ENCODE data around the gene COQ8B.
"Not testable (repeated sequence)": the region's sequence is repeated elsewhere in the genome, so short reads cannot be mapped to it uniquely, and the experiment has no call there.

COQ8B gene

DNA sequence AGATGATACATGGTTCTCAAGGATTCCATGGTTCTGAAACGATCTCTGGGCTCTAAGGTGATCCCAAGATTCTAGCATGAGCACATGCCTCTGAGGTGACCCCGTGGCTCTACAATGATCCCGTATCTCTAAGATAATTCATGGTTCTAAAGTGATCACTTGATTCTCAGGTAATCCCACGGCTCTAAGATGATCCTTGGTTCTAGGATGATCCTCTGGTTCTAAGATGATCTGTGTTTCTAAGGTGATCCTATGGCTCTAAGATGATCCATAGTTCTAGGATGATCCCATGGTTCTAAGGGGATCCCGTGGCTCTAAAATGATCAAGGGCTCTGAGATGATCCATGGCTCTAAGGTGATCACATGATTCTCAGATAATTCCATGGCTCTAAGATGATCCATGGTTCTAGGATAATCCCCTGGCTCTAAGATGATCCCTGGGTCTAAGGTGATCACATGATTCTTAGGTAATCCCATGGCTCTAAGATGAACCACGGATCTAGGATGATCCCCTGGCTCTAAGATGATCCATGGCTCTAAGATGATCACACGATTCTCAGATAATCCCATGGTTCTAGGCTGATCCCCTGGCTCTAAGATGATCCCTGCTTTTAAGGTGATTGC, 47.6 kb downstream of the COQ8B start:
- H3K4me1 ChIP-seq: no peaks in the 10 kb centered on the region
- H3K4me3 ChIP-seq: no peak overlapping the region
- H3K27me3 ChIP-seq (ENCODE audit: low read depth): no peaks in the 10 kb centered on the region
- in situ Hi-C loops (cut with MboI; ENCODE audit: low sequenced_read_pairs): loop anchor here (10.0 to 25.0 kb wide), 3 partner anchors 156 to 476 kb away; no protein-coding TSS in a partner anchor
- H3K36me3 ChIP-seq (replicated peaks): peaks cover 52% of the 10 kb centered on the region
- no peaks in the 10 kb centered on the region for H3K9me3 ChIP-seq
- no peak for DNase-seq (ENCODE audit: low spot score in 2 of 2)

DNA sequence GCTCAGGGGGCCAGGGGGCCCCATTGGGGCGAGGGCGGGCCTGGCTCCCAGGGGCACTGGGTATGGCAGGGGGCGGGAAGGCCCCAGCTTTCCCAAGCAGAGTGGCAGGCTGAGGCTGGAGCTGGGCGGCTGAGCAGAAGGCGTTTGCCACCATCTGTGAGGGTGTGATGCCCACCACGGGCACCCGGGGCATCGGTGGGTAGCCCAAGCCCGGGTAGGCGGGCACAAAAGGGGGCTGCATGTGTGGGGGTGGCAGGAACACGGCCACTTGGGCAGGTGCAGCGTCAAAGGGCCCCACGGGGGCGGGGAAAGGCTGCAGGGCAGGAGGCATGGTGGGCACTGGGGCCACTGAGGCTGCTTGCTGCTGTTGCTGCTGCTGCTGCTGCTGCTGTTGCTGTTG, 49.1 kb downstream of the COQ8B start:
- no peak overlapping the region for H3K4me3 ChIP-seq
- in situ Hi-C loops (cut with MboI; ENCODE audit: low sequenced_read_pairs): loop anchor here (10.0 to 25.0 kb wide), 3 partner anchors 157 to 477 kb away; no protein-coding TSS in a partner anchor
- DNase-seq (ENCODE audit: low spot score in 2 of 2): no peak
- H3K27me3 ChIP-seq (ENCODE audit: low read depth): no peaks in the 10 kb centered on the region
- peaks cover 39% of the 10 kb centered on the region for H3K36me3 ChIP-seq (replicated peaks)
- H3K9me3 ChIP-seq: no peaks in the 10 kb centered on the region
- H3K4me1 ChIP-seq: peaks cover 7% of the 10 kb centered on the region; the same call in 1 of the 2 replicates

DNA sequence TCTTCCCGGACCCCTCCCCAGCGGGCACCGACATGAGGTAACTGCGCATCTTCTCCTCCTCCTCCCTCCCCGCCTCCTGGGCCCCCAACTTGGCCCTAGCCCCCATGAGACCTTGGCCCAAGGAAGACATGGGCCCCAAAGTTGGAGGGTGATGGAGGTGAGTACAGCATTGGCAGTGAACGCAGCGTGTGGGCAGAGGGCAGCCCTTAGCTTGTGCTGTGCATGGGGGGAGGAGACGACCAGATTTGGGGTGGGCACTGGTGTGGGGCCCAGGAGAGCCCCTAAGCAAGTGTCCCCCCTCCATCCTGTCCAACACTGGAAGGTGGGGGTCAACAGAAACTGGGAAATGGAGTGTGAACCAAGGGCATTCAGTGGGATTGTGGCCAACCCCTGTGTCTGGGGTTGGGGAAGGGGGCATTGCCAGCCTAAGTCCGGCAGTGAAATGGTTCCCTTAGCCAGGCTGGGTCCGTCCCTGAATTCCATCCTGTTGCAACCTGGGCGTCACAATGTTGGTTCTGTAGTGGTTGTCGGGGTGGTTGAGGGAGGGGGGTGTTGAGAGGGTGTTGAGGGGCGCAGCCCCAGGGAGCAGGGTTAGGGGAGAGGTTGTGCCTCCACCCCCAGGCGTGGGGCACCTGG, 49.8 kb downstream of the COQ8B start:
- no peaks in the 10 kb centered on the region for H3K27me3 ChIP-seq (ENCODE audit: low read depth)
- in situ Hi-C loops (cut with MboI; ENCODE audit: low sequenced_read_pairs): loop anchor here (10.0 to 25.0 kb wide), 3 partner anchors 158 to 478 kb away; no protein-coding TSS in a partner anchor
- H3K4me3 ChIP-seq: no peak overlapping the region
- DNase-seq (ENCODE audit: low spot score in 2 of 2): no peak
- H3K9me3 ChIP-seq: no peaks in the 10 kb centered on the region
- H3K4me1 ChIP-seq: peaks cover 7% of the 10 kb centered on the region; the same call in 1 of the 2 replicates
- H3K36me3 ChIP-seq (replicated peaks): peaks cover 32% of the 10 kb centered on the region

GRCh38 chr19:40663695-40664692, 52.7 kb downstream of the COQ8B start:
- in situ Hi-C loops (cut with MboI; ENCODE audit: low sequenced_read_pairs): loop anchor here (10.0 to 25.0 kb wide), 3 partner anchors 161 to 481 kb away; no protein-coding TSS in a partner anchor
- Histone ChIP-seq H3K4me3 (peak overlapping the region; percentile 41), H3K36me3 (replicated peaks) (peaks cover 14% of the 10 kb centered on the region), H3K27me3 (ENCODE audit: low read depth) (no peaks in the 10 kb centered on the region), H3K9me3 (no peaks in the 10 kb centered on the region), H3K4me1 (peaks cover 7% of the 10 kb centered on the region; the same call in 1 of the 2 replicates)
- DNase-seq (ENCODE audit: low spot score in 2 of 2): no peak

DNA sequence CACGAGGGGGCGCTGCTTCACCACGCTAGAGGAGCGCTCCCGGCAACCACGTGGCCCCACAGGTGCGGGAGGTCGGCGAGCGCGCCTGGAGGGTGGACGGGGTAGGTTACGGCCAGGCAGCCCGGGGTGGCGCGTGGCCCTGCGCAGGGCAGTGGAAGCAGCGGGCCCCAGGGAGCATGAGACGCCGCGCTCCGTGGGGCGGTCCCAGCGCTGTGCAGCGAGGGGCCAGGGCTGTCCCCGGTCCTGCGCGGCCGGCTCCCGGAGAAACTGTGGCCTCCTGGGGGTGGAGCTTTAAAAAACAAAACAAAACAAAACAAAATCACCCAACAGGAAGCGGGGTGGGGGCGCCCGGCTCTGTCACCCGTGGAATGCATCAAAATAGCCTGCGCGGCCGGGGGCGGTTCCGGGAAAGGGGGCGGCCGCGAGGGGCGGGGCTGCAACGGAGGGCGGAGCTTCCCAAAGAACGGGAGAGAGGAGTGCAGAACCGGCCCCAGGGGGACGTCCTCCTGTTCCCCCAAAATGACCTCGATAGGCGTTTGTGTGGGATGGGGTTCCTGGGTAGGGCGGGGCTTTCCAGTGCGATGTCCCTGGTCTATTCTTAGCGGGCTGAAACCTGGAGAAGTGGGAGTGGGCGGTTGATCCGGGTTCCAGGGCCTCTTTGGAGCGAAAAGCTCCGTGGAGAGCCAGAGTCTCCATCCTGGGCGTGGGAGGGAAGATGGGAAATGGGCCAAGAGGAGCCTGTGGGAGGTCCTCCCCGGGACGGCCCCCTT, 53.6 kb downstream of the COQ8B start:
- DNase-seq (ENCODE audit: low spot score in 2 of 2): peak; percentile 76 to 96
- in situ Hi-C loops (cut with MboI; ENCODE audit: low sequenced_read_pairs): loop anchor here (10.0 to 25.0 kb wide), 3 partner anchors 162 to 482 kb away; no protein-coding TSS in a partner anchor
- Histone ChIP-seq H3K4me3 (peak overlapping the region; percentile 41), H3K9me3 (no peaks in the 10 kb centered on the region), H3K4me1 (peaks cover 7% of the 10 kb centered on the region; the same call in 1 of the 2 replicates), H3K27me3 (ENCODE audit: low read depth) (no peaks in the 10 kb centered on the region), H3K36me3 (replicated peaks) (peaks cover 5% of the 10 kb centered on the region)

GRCh38 chr19:40661616-40662015, 55.1 kb downstream of the COQ8B start:
- Histone ChIP-seq H3K36me3 (replicated peaks) (no peaks in the 10 kb centered on the region), H3K27me3 (ENCODE audit: low read depth) (no peaks in the 10 kb centered on the region), H3K4me3 (no peak overlapping the region), H3K4me1 (peaks cover 7% of the 10 kb centered on the region; the same call in 1 of the 2 replicates), H3K9me3 (no peaks in the 10 kb centered on the region)
- peak; percentile 29 to 33 for DNase-seq (ENCODE audit: low spot score in 2 of 2)
- in situ Hi-C loops (cut with MboI; ENCODE audit: low sequenced_read_pairs): loop anchor here (10.0 to 25.0 kb wide), 3 partner anchors 163 to 483 kb away; no protein-coding TSS in a partner anchor

DNA sequence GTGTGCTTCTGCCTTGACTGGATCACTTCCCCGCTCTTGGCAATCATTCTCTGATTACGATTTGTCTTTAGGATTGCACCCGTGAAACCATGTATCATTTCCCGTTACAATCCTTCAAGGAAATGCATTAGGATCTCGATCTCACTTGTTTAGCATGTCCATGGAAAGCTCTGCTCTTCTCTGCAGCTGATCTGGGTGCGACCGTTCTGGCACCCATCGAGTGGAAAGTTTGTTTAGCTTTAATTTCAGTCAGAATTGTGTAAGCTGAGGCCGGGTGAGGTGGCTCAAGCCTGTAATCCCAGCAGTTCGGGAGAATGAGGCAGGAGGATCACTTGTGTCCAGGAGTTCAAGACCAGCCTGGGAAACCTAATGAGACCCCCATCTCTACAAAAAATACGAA, 57.1 kb downstream of the COQ8B start:
- in situ Hi-C loops (cut with MboI; ENCODE audit: low sequenced_read_pairs): loop anchor here (25.0 kb wide), 1 partner anchor 253 kb away; no protein-coding TSS in a partner anchor
- no peak overlapping the region for H3K4me3 ChIP-seq
- H3K9me3 ChIP-seq: no peaks in the 10 kb centered on the region
- H3K4me1 ChIP-seq: peaks cover 7% of the 10 kb centered on the region; the same call in 1 of the 2 replicates
- no peak for DNase-seq (ENCODE audit: low spot score in 2 of 2)
- no peaks in the 10 kb centered on the region for H3K36me3 ChIP-seq (replicated peaks)
- no peaks in the 10 kb centered on the region for H3K27me3 ChIP-seq (ENCODE audit: low read depth)

DNA sequence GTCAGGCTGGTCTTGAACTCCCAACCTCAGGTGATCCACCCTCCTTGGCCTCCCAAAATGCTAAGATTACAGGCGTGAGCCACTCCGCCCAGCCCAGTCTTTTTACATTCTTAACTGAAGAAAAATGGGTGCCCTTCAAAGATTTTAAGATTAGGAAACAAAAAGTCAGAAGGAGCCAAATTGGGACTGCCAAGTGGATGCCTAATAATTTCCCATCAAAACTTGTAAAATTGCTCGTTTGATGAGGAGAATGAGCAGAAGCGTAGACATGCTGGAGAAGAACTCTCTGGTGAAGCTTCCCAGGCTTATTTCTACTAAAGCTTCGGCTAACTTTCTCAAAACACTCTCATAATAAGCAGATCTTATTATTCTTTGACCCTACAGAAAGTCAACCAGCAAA, 57.6 kb downstream of the COQ8B start:
- DNase-seq (ENCODE audit: low spot score in 2 of 2): no peak
- no peaks in the 10 kb centered on the region for H3K9me3 ChIP-seq
- in situ Hi-C loops (cut with MboI; ENCODE audit: low sequenced_read_pairs): loop anchor here (25.0 kb wide), 1 partner anchor 253 kb away; no protein-coding TSS in a partner anchor
- H3K4me3 ChIP-seq: no peak overlapping the region
- H3K36me3 ChIP-seq (replicated peaks): no peaks in the 10 kb centered on the region
- H3K4me1 ChIP-seq: peaks cover 7% of the 10 kb centered on the region; the same call in 1 of the 2 replicates
- no peaks in the 10 kb centered on the region for H3K27me3 ChIP-seq (ENCODE audit: low read depth)

GRCh38 chr19:40658031-40658430, 58.7 kb downstream of the COQ8B start:
- Histone ChIP-seq H3K9me3 (no peaks in the 10 kb centered on the region), H3K36me3 (replicated peaks) (no peaks in the 10 kb centered on the region), H3K4me1 (0 out of 2 replicates have a peak, but pooled peaks cover under 1% of the 10 kb centered on the region), H3K27me3 (ENCODE audit: low read depth) (no peaks in the 10 kb centered on the region), H3K4me3 (no peak overlapping the region)
- no peak for DNase-seq (ENCODE audit: low spot score in 2 of 2)
- in situ Hi-C loops (cut with MboI; ENCODE audit: low sequenced_read_pairs): loop anchor here (25.0 kb wide), 1 partner anchor 254 kb away; no protein-coding TSS in a partner anchor

GRCh38 chr19:40655684-40656083, 61.0 kb downstream of the COQ8B start:
- H3K4me1 ChIP-seq; DNase-seq (ENCODE audit: low spot score in 2 of 2); H3K9me3 ChIP-seq; H3K4me3 ChIP-seq; H3K36me3 ChIP-seq (replicated peaks); H3K27me3 ChIP-seq (ENCODE audit: low read depth): not testable (repeated sequence)
- in situ Hi-C loops (cut with MboI; ENCODE audit: low sequenced_read_pairs): loop anchor here (25.0 kb wide), 1 partner anchor 257 kb away; no protein-coding TSS in a partner anchor

DNA sequence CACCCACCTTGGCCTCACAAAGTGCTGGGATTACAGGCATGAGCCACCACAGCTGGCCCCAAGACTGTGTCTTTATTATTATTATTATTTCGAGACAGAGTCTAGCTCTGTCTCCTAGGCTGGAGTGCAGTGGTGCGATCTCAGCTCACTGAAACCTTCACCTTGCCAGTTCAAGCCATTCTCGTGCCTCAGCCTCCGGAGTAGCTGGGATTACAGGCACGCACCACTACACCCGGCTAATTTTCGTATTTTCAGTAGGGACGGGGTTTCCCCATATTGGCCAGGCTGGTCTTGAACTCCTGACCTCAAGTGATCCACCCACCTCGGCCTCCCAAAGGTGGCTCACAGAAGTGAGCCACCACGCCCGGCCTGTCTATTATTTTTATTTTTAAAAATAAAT, 64.4 kb downstream of the COQ8B start:
- not testable (repeated sequence) for H3K4me3 ChIP-seq; H3K4me1 ChIP-seq; H3K36me3 ChIP-seq (replicated peaks); H3K27me3 ChIP-seq (ENCODE audit: low read depth); DNase-seq (ENCODE audit: low spot score in 2 of 2); H3K9me3 ChIP-seq
- in situ Hi-C loops (cut with MboI; ENCODE audit: low sequenced_read_pairs): loop anchor here (25.0 kb wide), 1 partner anchor 260 kb away; no protein-coding TSS in a partner anchor

DNA sequence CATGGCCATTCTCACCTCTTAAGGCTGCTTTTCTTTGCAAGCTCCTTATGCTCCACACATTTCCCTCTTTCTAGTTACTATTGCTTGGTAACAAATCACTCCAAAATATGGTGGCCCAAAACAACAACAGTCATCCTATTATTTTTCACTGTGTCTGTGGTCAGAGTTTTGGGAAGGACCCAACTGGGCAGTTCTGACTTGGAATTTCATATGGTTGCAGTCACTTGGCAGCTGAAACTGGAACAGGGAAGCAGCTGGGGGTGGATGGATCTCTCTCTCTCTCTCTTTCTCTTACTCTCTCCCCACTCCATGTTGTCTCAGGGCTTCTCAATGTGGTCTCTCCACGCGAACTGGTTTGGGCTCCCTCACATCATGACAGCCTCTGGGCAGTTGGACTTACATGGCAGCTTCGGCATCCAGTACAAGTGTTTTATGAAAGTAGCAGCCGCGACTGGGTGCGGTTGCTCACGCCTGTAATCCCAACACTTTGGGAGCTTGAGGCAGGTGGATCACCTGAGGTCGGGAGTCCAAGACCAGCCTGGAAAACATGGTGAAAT, 65.9 kb downstream of the COQ8B start:
- Histone ChIP-seq H3K27me3 (ENCODE audit: low read depth) (no peaks in the 10 kb centered on the region), H3K4me3 (no peak overlapping the region), H3K4me1 (peaks cover under 1% of the 10 kb centered on the region; the same call in 1 of the 2 replicates), H3K9me3 (no peaks in the 10 kb centered on the region), H3K36me3 (replicated peaks) (no peaks in the 10 kb centered on the region)
- DNase-seq (ENCODE audit: low spot score in 2 of 2): no peak
- in situ Hi-C loops (cut with MboI; ENCODE audit: low sequenced_read_pairs): loop anchor here (25.0 kb wide), 1 partner anchor 261 kb away; no protein-coding TSS in a partner anchor
